Stimulated activated CD4-positive, alpha-beta T cell treated with anti-CD3 and anti-CD28 coated beads, TNF-alpha, amount 100 ng/mL, for 48 hours (primary cell): ENCODE results near the gene RRP12.
"Not testable (repeated sequence)": the region's sequence is repeated elsewhere in the genome, so short reads cannot be mapped to it uniquely, and the experiment has no call there.

Source experiments
- DNase-seq, 3 donors: peaks; one replicate each; pipeline ENCODE4 v3.0.0-alpha.2; 2020; ENCODE audit warnings: low read depth in 3 of 3

The RRP12 gene, protein sequence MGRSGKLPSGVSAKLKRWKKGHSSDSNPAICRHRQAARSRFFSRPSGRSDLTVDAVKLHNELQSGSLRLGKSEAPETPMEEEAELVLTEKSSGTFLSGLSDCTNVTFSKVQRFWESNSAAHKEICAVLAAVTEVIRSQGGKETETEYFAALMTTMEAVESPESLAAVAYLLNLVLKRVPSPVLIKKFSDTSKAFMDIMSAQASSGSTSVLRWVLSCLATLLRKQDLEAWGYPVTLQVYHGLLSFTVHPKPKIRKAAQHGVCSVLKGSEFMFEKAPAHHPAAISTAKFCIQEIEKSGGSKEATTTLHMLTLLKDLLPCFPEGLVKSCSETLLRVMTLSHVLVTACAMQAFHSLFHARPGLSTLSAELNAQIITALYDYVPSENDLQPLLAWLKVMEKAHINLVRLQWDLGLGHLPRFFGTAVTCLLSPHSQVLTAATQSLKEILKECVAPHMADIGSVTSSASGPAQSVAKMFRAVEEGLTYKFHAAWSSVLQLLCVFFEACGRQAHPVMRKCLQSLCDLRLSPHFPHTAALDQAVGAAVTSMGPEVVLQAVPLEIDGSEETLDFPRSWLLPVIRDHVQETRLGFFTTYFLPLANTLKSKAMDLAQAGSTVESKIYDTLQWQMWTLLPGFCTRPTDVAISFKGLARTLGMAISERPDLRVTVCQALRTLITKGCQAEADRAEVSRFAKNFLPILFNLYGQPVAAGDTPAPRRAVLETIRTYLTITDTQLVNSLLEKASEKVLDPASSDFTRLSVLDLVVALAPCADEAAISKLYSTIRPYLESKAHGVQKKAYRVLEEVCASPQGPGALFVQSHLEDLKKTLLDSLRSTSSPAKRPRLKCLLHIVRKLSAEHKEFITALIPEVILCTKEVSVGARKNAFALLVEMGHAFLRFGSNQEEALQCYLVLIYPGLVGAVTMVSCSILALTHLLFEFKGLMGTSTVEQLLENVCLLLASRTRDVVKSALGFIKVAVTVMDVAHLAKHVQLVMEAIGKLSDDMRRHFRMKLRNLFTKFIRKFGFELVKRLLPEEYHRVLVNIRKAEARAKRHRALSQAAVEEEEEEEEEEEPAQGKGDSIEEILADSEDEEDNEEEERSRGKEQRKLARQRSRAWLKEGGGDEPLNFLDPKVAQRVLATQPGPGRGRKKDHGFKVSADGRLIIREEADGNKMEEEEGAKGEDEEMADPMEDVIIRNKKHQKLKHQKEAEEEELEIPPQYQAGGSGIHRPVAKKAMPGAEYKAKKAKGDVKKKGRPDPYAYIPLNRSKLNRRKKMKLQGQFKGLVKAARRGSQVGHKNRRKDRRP (N-terminal part only)

DNA sequence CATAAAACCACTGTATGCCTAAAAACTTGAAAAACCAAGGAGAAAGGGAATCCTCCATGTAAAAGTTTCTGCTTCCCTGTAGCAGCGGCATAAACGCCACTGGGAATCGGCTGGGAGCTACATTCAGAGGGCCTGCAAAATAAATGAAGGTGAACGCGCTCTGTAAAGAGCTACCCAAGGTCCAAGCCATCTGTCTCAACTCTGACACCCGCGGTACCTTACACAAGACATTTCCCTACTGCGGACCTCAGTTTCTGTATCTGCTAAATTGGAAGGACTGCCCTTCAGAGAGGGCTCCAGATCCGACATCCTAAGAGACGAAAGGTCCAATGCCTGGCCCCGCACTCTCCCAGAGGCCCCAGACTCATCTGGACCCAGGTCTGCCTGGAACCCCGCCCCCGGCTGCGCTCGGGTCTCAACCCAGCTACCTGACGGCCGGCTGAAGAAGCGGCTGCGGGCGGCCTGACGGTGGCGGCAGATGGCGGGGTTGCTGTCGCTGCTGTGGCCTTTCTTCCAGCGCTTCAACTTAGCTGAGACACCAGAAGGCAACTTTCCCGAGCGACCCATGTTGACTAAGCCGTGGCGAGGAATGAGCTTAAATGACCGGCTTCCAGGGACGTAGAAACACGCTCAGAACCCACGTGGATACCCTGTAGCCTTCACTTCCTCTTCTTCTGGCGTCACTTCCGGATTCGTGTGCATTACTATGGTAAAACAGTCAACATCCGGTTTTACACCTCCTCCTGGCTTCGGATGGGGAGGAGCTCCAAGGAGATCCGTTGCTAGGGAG lies at the start of gene RRP12:
RRP12 (minus strand) TSS at position 676 of the 790 bp plus-strand sequence; CDS start at position 567, 109 bp downstream.
- peak; percentile 61 to 74 (median 70) for DNase-seq

DNA sequence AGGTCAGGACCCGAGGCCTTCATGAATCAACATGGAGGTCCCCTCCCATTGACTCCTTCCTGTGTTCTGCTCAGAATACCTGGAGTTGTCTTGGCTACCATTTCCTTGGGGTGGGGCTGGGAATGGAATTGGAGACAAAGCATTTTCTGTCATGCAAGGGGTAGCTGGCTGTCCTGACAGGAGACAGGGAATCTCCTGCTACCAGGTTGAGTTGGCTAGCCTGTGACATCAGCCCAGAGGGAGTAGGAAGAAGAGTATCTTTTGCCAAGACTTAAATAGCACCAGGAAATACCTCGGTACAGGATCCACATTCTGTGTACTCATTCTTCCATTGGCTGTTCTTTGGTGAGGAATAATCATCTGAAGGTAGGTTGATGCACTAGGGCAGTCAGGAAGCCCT lies 49.7 kb upstream of the RRP12 start:
- DNase-seq: no peak

DNA sequence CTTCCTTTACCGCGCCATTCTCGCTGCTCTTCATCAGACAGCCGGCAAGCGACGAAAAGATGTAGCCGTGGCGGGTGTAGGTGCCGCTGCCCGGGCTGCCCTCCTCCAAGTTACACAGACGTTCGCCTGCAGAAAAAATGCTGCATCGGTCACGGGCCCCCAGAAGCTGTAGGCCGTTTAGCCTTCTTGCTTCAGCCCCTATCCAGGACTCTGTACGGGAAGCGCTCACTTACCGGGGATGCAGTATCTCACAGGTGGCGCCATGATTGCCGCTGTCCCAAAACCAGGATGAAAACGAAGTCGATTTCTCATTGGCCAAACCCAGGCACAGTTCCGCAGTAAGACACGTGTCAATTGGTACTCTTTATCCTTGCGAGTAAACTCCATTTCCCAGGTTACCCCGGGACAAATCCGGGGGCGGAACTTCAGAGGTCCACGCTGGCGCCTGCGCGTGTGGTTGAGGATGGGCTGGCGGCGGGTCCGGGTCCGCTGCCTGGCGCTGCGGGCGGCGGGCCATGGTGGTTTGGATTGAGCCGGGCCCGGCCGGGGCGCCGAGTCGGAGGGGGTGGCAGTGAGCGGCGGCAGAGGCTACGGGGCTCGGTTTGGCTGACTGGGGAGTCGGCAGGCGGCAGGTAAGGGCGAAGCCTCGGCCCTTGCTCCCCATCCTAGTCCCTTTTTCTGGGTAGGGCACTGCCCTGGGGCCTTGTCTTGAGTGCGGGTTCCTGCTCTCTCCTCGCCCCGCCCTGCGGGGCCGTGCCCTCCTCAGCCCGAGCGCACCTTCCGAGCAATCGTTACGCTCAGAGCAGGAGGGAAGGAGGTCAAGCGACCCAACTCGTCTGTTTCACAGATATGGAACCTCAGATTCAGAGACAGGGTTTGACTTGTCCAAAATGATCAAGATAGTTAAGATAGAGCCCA lies 44.8 kb upstream of the RRP12 start, which contains the start of the genes EXOSC1 and ZDHHC16:
EXOSC1 (minus strand) TSS at position 285 of the 918 bp plus-strand sequence; CDS start at position 264, 21 bp downstream.
ZDHHC16 (plus strand) TSS at position 454 of the 918 bp plus-strand sequence. CDS start 5,501 bp downstream, outside the sequence.
- peak; percentile 85 to 92 (median 89) for DNase-seq

DNA sequence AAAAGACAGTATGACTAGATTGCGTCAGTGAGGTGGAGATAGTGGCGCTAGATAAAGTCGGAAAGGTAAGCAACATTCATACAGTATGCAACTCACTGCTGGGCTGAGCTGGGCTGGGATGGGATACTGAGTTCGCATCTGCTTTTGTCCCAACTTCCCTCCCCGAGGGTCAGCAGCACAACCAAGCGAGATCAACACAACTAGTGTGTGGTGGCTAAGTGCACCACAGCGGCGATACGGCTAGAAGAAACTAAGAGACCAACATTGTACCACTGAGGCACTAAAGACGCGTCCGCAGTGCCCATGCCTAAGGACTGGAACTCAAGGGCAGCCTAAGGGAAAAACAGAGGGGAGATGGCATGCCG lies 44.2 kb upstream of the RRP12 start:
- DNase-seq: no peak

DNA sequence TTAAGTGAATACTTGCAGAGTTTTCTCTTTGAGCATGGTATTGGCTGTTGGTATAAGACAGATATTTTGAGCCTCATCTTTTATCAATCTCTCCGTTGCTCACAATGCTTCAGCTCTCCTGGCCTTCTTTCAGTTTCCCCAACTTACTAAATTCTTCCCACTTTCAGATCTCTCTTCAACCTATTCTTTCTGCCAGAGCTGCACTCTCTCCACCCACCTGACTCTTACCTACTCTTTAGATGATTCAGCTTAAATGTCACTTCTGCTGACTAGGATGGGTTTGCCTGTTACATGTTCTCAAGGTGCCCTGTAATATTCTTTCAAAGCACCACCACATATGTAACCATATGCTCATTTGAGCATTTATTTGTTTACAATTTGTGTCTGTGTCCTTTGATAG lies 43.1 kb upstream of the RRP12 start:
- DNase-seq: no peak

DNA sequence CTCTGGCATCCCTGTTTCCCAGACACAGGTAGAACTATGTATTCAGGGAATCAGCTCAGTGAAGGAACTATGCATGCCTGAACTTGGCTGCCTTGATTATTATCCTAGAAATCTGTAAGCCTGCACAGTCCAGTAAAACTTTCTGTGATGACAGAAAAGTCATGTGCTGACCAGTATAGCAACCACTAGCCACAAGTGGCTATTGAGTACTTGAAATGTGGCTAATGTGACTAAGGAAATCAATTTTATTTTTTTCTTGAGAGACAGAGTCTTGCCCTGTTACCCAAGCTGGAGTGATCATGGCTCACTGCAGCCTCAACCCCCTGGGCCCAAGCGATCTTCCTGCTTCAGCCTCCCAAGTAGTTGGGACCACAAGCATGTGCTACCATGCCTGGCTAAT lies 41.1 kb upstream of the RRP12 start:
- DNase-seq: no peak

DNA sequence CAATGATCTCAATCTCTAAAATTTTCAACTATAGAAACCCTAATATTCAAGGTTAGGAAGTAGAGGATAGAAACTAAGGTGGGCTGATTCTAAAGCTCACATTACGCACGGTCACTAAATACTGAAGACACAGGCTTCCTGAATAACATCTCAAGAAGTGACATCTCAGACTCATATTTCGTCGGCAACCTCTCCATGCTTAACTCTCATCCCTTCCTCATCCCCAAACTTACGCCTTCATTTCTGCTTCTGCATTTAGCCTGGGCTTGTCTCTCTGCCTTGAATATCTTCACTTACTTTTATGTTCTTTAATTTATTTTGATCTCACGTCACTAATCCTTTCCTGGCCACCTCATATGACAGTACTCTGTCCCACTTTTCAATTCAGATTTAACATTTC lies 34.1 kb upstream of the RRP12 start:
- no peak for DNase-seq

DNA sequence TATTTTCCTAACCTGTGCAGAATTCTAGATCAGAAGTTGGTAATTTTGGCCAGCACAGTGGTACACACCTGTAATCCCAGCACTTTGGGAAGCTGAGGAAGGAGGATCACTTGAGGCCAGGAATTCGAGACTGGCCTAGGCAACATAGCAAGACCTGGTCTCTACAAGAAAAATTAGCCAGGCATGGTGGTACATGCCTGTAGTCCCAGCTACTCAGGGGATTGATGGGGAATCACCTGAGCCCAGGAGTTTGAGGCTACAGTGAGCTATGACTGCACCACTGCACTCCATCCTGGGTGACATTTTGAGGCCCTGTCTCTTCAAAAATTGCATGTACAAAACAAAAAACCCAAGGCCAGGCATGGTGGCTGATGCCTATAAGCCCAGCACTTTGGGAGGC lies 33.4 kb upstream of the RRP12 start:
- no peak for DNase-seq

DNA sequence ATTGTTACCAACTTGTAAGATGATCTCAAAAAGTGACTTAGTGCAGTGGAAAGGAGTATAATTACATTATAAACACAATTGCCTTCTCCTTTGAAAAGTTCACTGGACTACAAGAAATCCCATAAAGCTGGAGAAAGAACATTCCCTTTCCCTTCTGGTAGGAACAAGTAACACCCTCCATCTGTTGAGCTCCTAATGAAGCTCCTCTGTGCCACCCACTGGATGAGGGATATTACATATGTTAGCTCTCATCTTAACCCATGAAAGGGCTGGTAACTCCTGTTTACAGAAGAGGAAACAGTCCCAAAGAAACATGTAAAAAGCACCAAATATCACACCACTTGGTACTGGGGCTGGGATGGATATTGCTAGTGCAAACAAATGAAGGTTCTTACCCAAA lies 32.9 kb upstream of the RRP12 start:
- DNase-seq: no peak

DNA sequence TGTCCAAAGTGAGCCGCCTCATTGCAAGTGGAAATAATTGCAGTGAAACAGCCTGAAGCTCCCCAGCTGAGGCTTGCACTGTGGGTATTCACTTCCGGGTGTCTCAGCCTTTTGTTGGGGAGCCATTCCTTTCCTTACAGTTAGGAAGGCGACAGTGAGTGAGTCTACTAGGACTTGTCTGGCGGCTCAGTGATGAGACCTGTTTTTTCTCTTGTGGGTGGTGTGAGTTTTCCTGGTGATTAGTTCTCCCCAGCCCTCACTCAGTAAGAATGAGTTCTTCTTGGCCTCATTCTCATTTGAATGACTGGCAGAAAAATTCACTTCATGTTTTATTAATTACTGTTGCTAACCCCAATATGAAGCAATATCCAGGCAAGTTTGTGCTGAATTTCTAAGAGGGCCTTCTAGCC lies 27.4 kb upstream of the RRP12 start:
- no peak for DNase-seq

DNA sequence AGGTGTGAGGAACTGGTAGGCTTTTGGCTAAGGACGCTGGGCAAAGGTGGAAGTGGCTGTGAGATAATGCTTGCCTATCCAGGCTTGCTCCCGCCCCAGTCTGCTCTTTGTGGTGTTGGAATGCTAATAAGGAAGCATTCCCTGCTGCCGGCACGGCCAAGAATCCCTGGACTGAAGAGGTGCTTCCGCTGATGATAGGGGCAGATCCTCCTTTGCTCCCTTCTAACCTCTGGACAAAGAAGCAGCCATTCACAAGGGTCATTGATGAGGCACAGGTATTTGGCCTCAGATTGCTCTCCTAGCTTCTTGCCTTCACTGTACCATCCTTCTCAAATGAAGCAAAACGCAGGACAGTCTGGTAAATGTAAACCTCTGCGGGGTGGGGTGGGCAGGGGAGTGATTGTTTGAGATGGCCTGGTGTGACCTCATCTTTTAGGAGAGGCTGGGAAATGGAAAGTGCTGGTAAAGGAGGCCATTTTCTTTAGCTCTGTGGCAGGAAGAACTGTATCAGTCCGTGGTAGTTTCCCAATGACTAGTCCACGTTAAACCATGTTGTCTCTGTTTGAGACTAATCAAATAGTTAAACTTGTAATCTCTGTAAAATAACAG lies 26.5 kb upstream of the RRP12 start:
- no peak for DNase-seq

DNA sequence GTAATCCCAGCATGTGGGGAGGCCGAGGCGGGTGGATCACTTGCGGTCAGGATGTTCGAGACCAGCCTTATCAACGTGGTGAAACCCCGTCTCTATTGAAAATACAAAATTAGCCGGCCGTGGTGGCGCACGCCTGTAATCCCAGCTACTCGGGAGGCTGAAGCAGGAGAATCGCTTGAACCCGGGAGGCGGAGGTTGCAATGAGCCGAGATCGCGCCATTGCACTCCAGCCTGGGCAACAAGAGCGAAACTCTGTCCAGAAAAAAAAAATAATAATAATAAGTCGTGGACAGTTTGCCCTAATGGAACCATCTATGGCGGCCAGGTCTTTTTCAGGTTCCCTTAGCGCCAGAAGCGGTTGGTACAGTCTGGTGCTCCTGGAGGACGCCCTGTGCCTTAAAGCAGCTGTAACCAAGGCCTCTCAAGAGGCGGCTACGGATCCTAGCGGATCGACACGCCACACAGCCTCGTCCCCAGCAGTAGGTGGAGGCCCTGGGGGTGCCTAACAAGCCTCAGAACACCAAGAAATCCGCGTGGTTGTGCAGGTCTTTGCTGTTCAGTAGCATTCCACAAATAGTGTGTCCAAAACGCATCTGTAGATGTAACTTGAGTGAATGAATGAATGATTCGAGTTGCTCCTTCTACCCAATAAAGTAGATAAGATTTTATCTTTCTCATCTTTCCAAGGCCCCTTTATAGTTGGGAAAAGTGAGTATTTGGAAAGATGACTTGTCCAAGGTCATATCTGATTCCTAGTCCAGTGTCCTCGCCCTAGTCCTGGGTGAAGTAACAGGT lies 25.8 kb upstream of the RRP12 start:
- no peak for DNase-seq

DNA sequence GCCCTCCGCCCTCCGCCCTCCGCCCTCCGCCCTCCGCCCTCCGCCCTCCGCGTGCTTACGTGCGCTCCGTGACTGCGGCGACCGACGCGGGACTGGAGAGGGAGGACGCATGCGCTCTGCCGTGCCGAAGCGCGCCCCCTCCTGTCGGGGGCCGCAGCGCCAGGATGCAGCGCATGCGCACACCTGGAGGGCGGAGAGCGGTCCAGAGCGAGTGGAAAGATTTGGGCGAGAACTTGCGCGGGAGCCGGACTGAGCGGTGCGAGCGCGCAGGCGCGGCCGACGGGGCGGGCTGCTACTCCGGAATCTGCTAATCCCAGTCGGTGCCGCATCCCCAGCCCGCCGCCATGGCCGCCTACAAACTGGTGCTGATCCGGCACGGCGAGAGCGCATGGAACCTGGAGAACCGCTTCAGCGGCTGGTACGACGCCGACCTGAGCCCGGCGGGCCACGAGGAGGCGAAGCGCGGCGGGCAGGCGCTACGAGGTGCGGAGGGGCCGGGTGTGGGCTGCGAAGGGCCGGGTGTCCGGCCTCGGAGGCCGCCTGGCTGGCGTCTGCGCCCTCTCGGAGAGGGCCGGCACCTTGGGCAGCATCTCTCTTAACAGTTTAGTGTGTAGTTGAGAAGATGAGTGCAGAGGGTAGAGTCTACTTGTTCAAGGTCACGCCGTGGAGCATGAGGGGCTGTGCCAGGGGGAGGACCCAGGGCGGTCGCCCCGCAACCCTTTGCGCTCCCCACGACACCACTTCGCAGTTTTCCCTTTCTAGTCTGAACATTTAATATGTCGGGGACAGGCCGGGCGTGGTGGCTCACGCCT lies 25.0 kb upstream of the RRP12 start, which contains the start of gene PGAM1:
PGAM1 (plus strand) TSS at position 228 of the 812 bp plus-strand sequence; CDS start at position 345, 117 bp downstream.
- DNase-seq: peak; percentile 91 to 93 (median 92)

DNA sequence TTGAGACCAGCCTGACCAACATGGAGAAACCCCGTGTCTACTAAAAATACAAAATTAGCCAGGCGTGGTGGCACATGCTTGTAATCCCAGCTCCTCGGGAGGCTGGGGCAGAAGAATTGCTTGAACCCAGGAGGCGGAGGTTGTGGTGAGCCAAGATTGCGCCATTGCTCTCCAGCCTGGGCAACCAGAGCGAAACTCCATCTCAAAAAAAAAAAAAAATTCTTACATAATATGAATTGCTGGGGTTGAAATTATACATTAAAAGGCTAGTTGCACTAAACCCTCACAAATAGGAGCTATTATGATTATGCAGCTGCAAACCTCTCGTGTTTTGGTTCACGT lies 22.6 kb upstream of the RRP12 start:
- DNase-seq: not testable (repeated sequence)

DNA sequence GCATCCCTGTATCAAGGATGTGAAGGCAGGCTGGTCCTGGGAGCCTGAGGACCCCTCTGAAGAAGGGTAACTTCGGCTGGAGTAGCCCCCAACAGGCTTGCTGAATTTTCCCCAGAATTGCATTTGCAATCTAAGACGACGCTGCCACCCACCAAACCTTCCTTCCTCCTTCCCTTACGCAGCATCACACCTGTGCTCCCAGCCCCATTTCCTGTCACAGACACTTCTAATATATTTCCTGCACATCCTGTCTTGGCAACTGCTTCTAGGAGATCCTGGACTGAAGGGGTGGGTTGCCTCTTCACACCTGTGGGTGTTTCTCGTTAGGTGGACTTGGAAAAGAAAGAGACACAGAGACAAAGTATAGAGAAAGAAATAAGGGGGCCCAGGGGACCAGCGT lies 15.4 kb upstream of the RRP12 start:
- no peak for DNase-seq

DNA sequence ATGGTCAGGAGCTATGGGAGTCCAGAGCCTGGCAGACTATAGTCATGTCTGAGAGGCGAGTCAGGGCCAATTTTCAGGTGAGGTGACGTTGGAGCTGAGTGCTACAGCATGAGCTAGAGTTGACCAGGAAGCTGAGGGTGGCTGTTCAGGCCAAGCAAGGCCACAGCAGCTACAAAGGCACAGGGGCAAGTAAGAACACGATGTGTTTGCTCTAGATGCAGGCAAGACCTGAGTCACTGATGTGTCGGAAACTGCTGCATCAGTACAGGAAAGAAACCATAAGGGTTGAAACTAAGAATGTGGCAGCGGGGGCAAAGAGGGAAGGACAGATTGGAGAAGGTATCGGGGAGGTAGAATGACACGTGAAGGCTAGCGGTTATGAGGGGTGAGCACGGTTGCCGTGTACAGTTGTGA lies 11.8 kb upstream of the RRP12 start:
- DNase-seq: peak in 2 of 3 donors; percentile 59 to 66

DNA sequence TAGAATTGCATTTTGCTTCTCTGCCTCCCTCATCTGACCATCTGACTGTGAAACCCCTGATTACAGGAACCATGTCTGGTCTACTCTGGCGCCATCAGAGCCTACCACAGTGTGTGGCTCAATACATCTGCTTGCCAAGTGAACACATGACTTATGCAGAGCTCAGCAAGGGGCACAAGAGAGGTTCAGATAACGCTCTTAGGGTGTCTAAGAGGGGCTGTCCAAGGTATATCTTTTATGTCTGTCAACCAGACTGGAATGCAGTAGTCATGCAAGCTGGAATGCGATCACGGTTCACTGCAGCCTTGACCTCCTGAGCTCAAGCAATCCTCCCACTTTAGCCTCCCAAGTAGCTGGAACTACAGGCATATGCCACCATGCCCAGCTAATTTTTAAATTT lies 10.3 kb upstream of the RRP12 start:
- DNase-seq: no peak
